Kidney (tissue), 14 donors: Measurements from ENCODE around the gene CD8A. TPM values are rescaled to one million over a fixed set of nuclear protein-coding genes. Genes with fewer than 3 reads are reported as not detected.

ENCODE experiments used
- DNase-seq, 5 donors: peaks; one replicate each; pipeline ENCODE4 v3.0.0-alpha.2; 2013 to 2020
- FAIRE-seq: peaks from 2 replicates; lab custom pipeline; 2012; peaks lifted over from hg19 to GRCh38; lab: Jason Lieb, UNC
- H3K27ac ChIP-seq, 2 donors: one replicate each; pipeline ENCODE4 v1.7.0; 2013; ENCODE audit warnings: low read depth in 2 of 2, low read length in 2 of 2, inconsistent platforms in 1 of 2
- H3K27me3 ChIP-seq: one replicate; pipeline ENCODE4 v1.7.1; 2013; ENCODE audit warnings: low read length, inconsistent platforms; ENCODE audit not compliant: control insufficient read depth, insufficient read depth
- H3K36me3 ChIP-seq, 3 donors: one replicate each; pipeline versions ENCODE4 v1.7.0 to v1.7.1; 2013; ENCODE audit warnings: low read length in 3 of 3, control low read depth in 1 of 3, inconsistent platforms in 1 of 3; ENCODE audit not compliant: insufficient read depth in 3 of 3, control insufficient read depth in 2 of 3
- H3K4me1 ChIP-seq, 3 donors: one replicate each; pipeline versions ENCODE4 v1.7.0 to v1.7.1; 2013; ENCODE audit warnings: low read length in 3 of 3, inconsistent platforms in 1 of 3, low read depth in 1 of 3; ENCODE audit not compliant: control insufficient read depth in 2 of 3, insufficient read depth in 2 of 3
- H3K4me3 ChIP-seq, 3 donors: one replicate each; pipeline versions ENCODE4 v1.7.0 to v1.8.1; 2013; ENCODE audit warnings: low read length in 3 of 3, control low read depth in 1 of 3, inconsistent platforms in 1 of 3
- H3K9ac ChIP-seq, 3 donors: one replicate each; pipeline versions ENCODE4 v1.7.0 to v1.7.1; 2013; ENCODE audit warnings: low read length in 3 of 3, control low read depth in 1 of 3, inconsistent platforms in 1 of 3
- H3K9me3 ChIP-seq, 3 donors: one replicate each; pipeline versions ENCODE4 v1.7.0 to v1.7.1; 2013; ENCODE audit warnings: low read length in 3 of 3, control low read depth in 1 of 3, inconsistent platforms in 1 of 3; ENCODE audit not compliant: control insufficient read depth in 2 of 3, insufficient read depth in 1 of 3
- intact Hi-C: fragments of 100-400 bp; cut with DNase I; formaldehyde crosslinking; loops from one replicate; pipeline ENCODE4 v1.11.1; 2022
- polyA plus RNA-seq: library from polyadenylated mRNA; stranded (reverse); fragments of 350-450 nt; fragmentation: Illumina TruSeq; extraction: RNeasy Lipid Tissue Mini Kit (QIAGEN cat#74804); gene quantifications from one replicate; pipeline ENCODE4 v1.2.3, GENCODE V29; 2014; ENCODE audit warnings: low read depth, low replicate concordance; ENCODE audit not compliant: insufficient read depth
- total RNA-seq: library from RNA; stranded (reverse); fragmentation: NEBNext Ultra II Directional; extraction: Animal tissue kit (Norgen Biotek cat#: 25700); gene quantifications from one replicate; pipeline ENCODE4 v1.2.1, GENCODE V29; 2021
- TF ChIP-seq, protein P1 (sequence below): IDR thresholded peaks from 3 replicates; pipeline ENCODE4 v1.5.1; 2012; ENCODE audit warnings: mild to moderate bottlenecking, moderate library complexity, borderline replicate concordance; ENCODE audit not compliant: insufficient read depth; ENCODE audit errors: extremely low read depth
- donor health status: control.
- donor health status: control.
- donor health status: control.
- donor health status: control.
- donor health status: control.
- donor health status: DM: yes; HTN: yes; CAD: no.
- donor health status: Normal renal cell carcinoma (clear cell type).

Gene CD8A
- total and polyA plus RNA-seq, 2 donors from 2014 or later = 0.65 to 5.9 TPM

DNA sequence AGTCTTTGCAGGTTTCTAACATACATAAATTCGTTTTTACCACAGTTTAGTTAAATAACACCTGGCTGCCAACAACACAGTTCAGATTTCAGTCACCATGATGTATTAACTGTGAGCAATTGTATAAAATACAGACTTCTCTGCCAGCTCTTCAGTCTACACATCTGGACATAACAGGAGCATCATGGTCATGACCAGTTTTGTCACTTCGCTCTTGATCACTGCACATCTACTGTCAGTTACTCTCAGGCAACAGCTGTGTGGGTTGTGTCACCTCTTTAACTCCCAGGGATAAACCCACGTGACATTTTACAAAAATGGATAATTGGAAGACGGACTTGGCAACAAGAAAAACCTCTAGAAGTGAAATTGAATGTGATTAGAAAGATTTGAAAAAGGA, 30.3 kb downstream of the CD8A start:
- H3K4me3 ChIP-seq = no peak overlapping the region
- DNase-seq (no peak), FAIRE-seq (no peak)
- H3K9me3 ChIP-seq = no peaks in the 10 kb centered on the region
- H3K27me3 ChIP-seq = no peaks in the 10 kb centered on the region
- H3K27ac ChIP-seq = no peak overlapping the region
- H3K36me3 ChIP-seq = peaks cover 0 to 2% (median 0%) of the 10 kb centered on the region in 3 donors
- H3K4me1 ChIP-seq = no peaks in the 10 kb centered on the region
- intact Hi-C loops = no loop called here
- TF ChIP-seq, protein P1, sequence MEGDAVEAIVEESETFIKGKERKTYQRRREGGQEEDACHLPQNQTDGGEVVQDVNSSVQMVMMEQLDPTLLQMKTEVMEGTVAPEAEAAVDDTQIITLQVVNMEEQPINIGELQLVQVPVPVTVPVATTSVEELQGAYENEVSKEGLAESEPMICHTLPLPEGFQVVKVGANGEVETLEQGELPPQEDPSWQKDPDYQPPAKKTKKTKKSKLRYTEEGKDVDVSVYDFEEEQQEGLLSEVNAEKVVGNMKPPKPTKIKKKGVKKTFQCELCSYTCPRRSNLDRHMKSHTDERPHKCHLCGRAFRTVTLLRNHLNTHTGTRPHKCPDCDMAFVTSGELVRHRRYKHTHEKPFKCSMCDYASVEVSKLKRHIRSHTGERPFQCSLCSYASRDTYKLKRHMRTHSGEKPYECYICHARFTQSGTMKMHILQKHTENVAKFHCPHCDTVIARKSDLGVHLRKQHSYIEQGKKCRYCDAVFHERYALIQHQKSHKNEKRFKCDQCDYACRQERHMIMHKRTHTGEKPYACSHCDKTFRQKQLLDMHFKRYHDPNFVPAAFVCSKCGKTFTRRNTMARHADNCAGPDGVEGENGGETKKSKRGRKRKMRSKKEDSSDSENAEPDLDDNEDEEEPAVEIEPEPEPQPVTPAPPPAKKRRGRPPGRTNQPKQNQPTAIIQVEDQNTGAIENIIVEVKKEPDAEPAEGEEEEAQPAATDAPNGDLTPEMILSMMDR = no peak
- H3K9ac ChIP-seq = no peak overlapping the region

DNA sequence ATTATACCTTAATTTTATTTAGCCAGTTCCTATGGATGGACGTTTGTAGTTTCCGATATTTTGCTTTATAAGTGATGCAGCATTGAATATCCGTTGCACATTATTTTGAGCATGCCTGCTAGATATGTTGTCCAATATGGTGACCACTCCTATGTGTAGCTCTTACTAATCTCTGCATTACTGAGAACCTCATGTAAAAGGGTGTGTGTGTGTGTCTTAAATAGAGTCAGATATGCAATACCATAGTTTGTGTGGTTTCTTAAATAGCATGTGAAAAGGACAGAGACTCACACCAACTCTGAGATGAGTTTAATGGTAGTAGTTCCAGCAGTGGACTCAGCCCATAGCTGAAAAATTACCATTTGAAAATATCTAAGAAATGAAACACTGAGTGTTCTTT, 32.3 kb downstream of the CD8A start:
- H3K27ac ChIP-seq = no peak overlapping the region
- intact Hi-C loops = no loop called here
- no peak for FAIRE-seq
- no peaks in the 10 kb centered on the region for H3K4me1 ChIP-seq
- TF ChIP-seq, protein P1 = no peak
- no peaks in the 10 kb centered on the region for H3K9me3 ChIP-seq
- no peak for DNase-seq
- no peak overlapping the region for H3K4me3 ChIP-seq
- peaks cover 2 to 6% (median 2%) of the 10 kb centered on the region in 3 donors for H3K36me3 ChIP-seq
- no peaks in the 10 kb centered on the region for H3K27me3 ChIP-seq
- no peak overlapping the region for H3K9ac ChIP-seq

DNA sequence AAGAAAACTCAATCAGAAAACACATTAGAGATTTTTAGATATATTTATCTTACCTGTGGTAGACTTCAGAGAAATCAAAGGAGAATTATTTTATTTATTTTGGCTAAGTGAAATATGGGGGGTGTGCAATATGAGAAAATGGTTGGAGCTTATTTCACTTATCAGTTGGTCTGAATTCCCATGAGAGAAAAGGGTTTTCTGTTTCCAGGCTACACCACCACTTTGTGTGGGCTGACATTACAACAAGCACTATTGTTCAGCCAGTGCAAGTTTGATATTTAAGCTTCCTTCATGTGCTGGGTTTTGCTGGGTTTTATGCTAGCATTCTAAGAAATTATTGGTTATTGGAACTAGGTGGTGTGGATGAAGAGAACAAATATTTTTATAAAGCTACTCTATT, 37.1 kb downstream of the CD8A start:
- no peaks in the 10 kb centered on the region for H3K4me1 ChIP-seq
- peaks cover 0 to 5% (median 0%) of the 10 kb centered on the region in 3 donors for H3K9me3 ChIP-seq
- DNase-seq = no peak
- peaks cover 8 to 21% (median 8%) of the 10 kb centered on the region in 3 donors for H3K36me3 ChIP-seq
- intact Hi-C loops = no loop called here
- no peak overlapping the region for H3K27ac ChIP-seq
- FAIRE-seq = no peak
- H3K4me3 ChIP-seq = no peak overlapping the region
- H3K27me3 ChIP-seq = no peaks in the 10 kb centered on the region
- no peak overlapping the region for H3K9ac ChIP-seq
- TF ChIP-seq, protein P1 = no peak

DNA sequence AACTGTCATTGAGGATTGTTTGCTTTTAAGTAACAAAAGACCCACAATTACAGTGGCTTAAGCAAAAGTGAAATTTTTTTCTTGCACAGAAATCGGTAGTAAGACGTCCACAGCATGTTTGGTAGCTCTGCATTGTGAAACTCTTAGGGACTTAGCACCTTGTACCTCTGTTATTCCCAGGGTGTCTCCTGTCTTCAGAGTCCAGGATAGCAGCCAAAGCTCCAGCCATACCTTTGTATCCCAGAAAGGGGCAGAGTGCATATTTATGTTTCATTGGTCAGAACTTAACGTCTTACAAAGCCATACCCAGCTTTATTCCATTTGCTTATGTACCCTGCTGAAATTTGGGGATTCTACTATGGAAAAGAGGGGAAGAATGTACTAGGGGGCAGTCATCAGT, 37.8 kb downstream of the CD8A start:
- H3K27ac ChIP-seq = no peak overlapping the region
- no peak for DNase-seq
- no peaks in the 10 kb centered on the region for H3K4me1 ChIP-seq
- no peak overlapping the region for H3K4me3 ChIP-seq
- TF ChIP-seq, protein P1 = no peak
- no peaks in the 10 kb centered on the region for H3K27me3 ChIP-seq
- peaks cover 0 to 5% (median 0%) of the 10 kb centered on the region in 3 donors for H3K9me3 ChIP-seq
- intact Hi-C loops = no loop called here
- H3K9ac ChIP-seq = no peak overlapping the region
- no peak for FAIRE-seq
- peaks cover 8 to 21% (median 8%) of the 10 kb centered on the region in 3 donors for H3K36me3 ChIP-seq
